ENCODE results near the gene ZC2HC1B. TPM values are rescaled to one million over a fixed set of nuclear protein-coding genes. Genes with fewer than 3 reads are reported as not detected.

Gene ZC2HC1B
- total RNA-seq, 1 donor from 2014 or later, result not detected

GRCh38 chr6:143986463-143987065 is 122.3 kb downstream of the ZC2HC1B start:
- Histone ChIP-seq H3K27me3 (peaks cover 45% of the 10 kb centered on the region), H4K20me1 (ENCODE audit: low read depth) (no peaks in the 10 kb centered on the region), H3K9ac (no peak overlapping the region), H3K27ac (no peak overlapping the region), H3K79me2 (ENCODE audit: low read depth) (no peaks in the 10 kb centered on the region), H3K4me3 (no peak overlapping the region), H3K9me3 (ENCODE audit: low read depth) (no peaks in the 10 kb centered on the region), H3K36me3 (no peaks in the 10 kb centered on the region), H3F3A (ENCODE audit: low read depth) (no peaks in the 10 kb centered on the region), H3K4me1 (no peaks in the 10 kb centered on the region), H2AFZ (replicated peaks) (no peak overlapping the region), H3K4me2 (no peak overlapping the region)
- TF ChIP-seq, protein P1, sequence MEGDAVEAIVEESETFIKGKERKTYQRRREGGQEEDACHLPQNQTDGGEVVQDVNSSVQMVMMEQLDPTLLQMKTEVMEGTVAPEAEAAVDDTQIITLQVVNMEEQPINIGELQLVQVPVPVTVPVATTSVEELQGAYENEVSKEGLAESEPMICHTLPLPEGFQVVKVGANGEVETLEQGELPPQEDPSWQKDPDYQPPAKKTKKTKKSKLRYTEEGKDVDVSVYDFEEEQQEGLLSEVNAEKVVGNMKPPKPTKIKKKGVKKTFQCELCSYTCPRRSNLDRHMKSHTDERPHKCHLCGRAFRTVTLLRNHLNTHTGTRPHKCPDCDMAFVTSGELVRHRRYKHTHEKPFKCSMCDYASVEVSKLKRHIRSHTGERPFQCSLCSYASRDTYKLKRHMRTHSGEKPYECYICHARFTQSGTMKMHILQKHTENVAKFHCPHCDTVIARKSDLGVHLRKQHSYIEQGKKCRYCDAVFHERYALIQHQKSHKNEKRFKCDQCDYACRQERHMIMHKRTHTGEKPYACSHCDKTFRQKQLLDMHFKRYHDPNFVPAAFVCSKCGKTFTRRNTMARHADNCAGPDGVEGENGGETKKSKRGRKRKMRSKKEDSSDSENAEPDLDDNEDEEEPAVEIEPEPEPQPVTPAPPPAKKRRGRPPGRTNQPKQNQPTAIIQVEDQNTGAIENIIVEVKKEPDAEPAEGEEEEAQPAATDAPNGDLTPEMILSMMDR (IDR thresholded peaks at IDR 0.05), result no peak
- TF ChIP-seq EZH2phosphoT487 (IDR thresholded peaks at IDR 0.05) (no peak), EZH2 (IDR thresholded peaks at IDR 0.05) (no peak)
- H3K4me3 Mint-ChIP-seq, result no peak overlapping the region
- H3K27ac Mint-ChIP-seq, result no peak overlapping the region
- H3K9me3 Mint-ChIP-seq, result peaks cover 34% of the 10 kb centered on the region
- no peak for DNase-seq (ENCODE audit: low spot score)
- H3K4me1 Mint-ChIP-seq, result no peaks in the 10 kb centered on the region
- H3K27me3 Mint-ChIP-seq (ENCODE audit: insufficient read depth, low read depth), result peaks cover 5% of the 10 kb centered on the region
- H3K36me3 Mint-ChIP-seq, result peaks cover 37% of the 10 kb centered on the region

Small RNA genes within 50 kb of the gene (small RNA-seq; reads per million reads assigned to genes)
- not detected for gene ZC2HC1B

Other genes with a start within 250 kb of the ZC2HC1B start
- gene PHACTR2, start 186.5 kb upstream of the ZC2HC1B start, total RNA-seq (ENCODE audit: low replicate concordance), result 36.0 and 45.4 TPM in 2 replicates
- gene LTV1, start 21.1 kb upstream of the ZC2HC1B start, total RNA-seq (ENCODE audit: low replicate concordance), result 18.9 and 36.0 TPM in 2 replicates
- 5.1 and 5.6 TPM in 2 replicates for gene PLAGL1, start 143.8 kb downstream of the ZC2HC1B start, total RNA-seq (ENCODE audit: low replicate concordance)
- gene SF3B5, start 231.1 kb downstream of the ZC2HC1B start, total RNA-seq (ENCODE audit: low replicate concordance), result 99.0 and 133 TPM in 2 replicates